GM18858 (cell line): ENCODE results near the gene ZFYVE16.
"Not testable (repeated sequence)": the region's sequence is repeated elsewhere in the genome, so short reads cannot be mapped to it uniquely, and the experiment has no call there.

ENCODE experiments used
- ATAC-seq: cut with Tn5 transposase; IDR thresholded peaks from one replicate; pipeline ENCODE4 v1.9.1; 2021; ENCODE audit not compliant: unreplicated experiment

ZFYVE16 gene

DNA sequence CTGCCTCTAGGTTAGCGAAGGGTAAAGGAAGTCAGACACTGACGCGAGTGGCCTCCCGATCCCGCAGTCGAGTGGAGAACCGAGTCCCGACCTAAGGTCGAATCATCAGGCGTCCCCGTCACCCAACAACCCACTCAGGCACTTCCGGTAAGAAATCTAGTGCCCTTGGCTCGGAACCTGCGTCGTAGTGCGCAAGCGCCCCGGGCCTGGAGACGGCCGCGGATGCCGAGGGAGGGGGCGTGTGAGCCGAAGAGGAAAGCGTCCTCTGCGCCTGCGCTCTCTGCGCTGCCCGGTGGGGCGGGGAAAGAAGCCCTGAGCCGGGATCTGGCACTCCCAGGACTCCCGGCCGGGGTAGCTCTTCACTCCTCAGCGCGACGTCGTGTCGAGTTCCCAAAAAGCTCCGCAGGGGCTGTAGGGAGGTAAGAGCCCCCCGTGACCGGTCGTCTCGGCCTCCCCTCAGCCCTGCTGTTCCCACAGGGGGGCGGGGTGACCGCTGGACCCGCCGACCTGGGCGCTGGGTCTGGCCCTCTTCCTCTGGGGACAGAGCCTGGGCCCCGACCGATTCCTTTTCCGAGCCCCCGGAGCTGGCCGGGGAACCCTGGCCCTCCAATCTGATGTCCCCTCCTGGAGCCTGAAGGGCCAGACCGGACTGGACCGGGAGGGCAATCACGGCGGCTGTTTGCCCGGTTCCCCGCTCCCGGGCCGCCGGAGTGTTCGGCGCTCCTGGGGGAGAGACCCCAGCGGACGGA lies at the start of gene ZFYVE16:
Gene ZFYVE16 (plus strand): TSS at position 330 of the 749 bp plus-strand sequence. CDS start 26,084 bp downstream, outside the sequence.
- ATAC-seq = peak; percentile 67

DNA sequence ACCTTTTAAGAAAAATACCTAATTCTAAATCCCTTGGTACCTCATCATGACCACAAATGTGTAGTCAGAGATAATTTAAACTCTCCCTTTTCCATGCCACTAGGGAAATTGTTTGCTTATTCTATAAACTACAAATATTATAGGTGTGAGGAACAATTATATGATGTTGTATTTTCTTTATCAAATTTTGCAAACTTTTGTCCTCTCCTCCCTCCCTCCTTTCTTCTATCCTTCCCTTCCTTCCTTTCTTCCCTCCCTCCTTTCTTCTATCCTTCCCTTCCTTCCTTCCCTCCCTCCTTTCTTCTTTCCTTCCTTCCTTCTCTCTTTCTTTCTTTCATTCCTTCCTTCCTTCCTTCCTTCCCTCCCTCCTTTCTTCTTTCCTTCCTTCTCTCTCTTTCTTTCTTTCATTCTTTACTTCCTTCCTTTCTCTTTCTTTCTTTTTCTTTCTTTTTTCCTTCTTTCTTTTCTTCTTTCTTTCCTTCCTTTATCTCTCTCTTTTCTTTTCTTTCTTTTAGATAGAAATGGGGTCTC lies 46.9 kb upstream of the ZFYVE16 start:
- no peak for ATAC-seq

DNA sequence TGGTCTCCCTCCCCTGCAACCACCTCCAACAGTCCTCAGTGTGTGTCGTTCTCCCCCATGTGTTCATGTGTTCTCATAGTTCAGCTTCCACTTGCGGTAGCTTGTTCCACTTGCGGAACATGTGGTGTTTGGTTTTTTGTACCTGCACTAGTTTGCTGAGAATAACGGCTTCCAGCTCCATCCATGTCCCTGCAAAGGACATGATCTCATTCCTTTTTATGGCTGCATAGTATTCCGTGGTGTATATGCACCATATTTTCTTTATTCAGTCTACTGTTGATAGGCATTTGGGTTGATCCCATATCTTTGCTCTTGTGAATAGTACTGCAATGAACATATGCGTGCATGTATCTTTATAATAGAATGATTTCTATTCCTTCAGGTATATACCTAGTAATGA lies 43.0 kb upstream of the ZFYVE16 start:
- ATAC-seq = no peak

GRCh38 chr5:80368661-80369480 lies 39.0 kb upstream of the ZFYVE16 start:
- no peak for ATAC-seq

DNA sequence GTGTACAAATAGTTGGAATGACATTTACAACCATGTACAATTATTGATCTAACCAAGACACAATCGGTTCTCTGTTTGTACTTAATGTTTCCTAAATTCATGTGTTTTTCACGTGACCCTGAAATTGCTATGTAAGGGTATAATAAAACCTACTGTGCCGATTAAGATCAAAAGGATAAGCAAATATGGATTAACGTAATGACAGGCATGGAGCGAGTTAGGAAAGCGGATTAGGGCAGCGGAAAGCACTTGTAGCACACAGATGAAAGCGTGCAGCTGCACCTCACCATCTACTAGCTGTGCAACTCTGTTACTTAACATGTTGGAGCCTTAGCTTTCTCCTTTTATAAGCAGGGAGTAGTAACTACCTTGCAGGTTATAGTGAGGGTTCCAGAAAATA lies 38.3 kb upstream of the ZFYVE16 start:
- no peak for ATAC-seq

- no peak for ATAC-seq
Measured at GRCh38 chr5:80370390-80370789, 37.5 kb upstream of the ZFYVE16 start.

DNA sequence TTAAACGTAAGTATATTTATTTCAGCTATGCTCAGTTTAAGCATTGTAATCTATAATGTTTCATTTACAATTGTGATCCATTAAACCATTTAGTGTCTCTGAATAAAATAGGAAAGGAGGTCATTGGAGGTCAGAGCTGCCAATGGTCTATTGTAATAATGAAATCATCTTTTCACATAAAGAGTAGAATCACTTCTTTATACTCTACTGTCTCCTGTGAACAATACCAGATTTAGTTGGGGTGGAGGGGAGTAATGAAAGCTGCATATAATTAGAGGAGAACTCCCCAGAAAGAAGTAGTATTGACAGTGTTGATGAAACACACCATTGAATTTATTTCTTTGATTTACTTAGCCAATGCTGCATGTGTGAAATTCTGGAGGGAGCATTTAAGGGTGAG lies 35.1 kb upstream of the ZFYVE16 start:
- ATAC-seq = no peak

DNA sequence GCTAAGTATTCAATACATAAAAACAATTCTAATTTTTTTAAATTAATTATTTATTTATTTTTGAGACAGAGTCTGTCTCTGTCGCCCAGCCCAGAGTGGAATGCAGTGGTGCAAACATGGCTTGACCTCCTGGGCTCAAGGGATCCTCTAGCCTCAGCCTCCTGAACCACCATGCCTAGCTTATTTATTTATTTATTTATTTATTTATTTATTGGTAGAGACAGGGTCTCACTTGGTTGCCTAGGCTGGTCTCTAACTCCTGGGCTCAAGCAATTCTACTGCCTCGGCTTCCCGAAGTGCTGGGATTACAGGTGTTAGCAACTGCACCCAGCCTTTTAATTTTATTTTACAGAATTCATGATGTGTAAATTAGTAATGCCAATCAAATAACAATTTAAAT lies 33.7 kb upstream of the ZFYVE16 start:
- ATAC-seq = no peak

DNA sequence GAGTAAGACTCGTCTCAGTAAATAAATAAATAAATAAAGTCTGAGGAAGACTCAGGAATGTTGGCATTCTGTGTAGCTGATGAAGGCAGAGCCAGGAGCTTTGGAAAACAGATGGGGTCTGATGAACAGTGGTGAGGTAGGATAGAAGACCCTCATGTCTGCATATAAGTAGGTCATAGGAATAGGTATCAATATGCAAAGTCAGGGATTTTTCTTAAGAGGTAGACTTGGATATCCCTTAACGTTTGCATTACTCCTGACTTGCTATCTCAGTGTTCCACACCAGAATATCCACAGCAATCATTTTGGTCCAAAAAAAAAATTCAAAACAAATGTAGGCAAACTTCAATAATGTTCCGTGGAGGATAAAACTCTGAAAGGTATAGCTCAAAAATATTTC lies 31.3 kb upstream of the ZFYVE16 start:
- ATAC-seq = no peak

DNA sequence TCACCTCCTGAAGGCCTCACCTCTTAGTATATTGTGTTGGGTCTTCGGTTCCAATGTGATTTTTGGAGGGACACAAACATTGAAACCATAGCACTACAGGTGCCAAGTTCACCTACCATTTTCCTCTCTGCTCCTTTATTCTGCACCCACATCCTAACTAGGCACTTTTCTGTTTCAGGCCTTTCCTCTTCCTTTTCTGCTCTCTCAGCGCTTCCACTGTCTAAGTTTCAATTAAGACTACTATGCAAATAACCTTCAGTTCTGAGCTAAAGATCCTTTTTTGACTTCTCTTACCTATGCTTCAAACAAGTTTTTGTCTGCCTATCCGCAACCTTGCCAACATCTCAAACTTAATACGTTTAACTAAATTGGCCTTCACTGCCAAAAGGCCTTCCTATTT lies 25.4 kb upstream of the ZFYVE16 start:
- ATAC-seq = no peak

GRCh38 chr5:80387063-80387768 lies 20.6 kb upstream of the ZFYVE16 start:
- ATAC-seq = no peak

- ATAC-seq = no peak
Measured at GRCh38 chr5:80389580-80389979, 18.3 kb upstream of the ZFYVE16 start.

- not testable (repeated sequence) for ATAC-seq
Measured at GRCh38 chr5:80390413-80390812, 17.5 kb upstream of the ZFYVE16 start.

DNA sequence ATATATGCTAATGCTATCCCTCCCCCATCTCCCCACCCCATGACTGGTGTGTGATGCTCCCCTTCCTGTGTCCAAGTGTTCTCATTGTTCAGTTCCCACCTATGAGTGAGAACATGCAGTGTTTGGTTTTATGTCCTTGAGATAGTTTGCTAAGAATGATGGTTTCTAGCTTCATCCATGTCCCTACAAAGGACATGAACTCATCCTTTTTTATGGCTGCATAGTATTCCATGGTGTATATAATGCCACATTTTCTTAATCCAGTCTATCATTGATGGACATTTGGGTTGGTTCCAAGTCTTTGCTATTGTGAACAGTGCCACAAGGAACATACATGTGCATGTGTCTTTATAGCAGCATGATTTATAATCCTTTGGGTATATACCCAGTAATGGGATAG lies 16.6 kb upstream of the ZFYVE16 start:
- not testable (repeated sequence) for ATAC-seq

- peak; percentile 91 for ATAC-seq
Measured at GRCh38 chr5:80399526-80400239, 8.2 kb upstream of the ZFYVE16 start.

GRCh38 chr5:80400368-80400767 lies 7.5 kb upstream of the ZFYVE16 start:
- ATAC-seq = not testable (repeated sequence)

DNA sequence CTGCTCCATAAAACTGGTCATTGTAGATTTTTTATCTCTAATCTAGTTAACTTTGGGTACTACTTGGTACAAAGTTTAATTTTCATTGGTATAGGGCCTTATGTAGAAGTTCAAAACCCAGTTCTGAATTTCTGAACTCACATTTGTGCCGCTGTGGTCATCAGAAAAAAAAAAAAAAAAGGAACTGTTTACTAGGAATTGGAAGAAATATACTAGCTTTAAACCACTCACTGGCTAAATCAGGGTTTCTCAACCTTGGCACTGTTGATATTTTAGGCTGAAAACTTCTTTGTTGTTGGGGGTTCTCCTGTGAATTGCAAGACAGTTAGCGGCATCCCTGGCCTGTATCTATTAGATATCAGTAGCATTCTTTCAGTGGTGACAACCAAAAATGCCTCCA lies 4.1 kb upstream of the ZFYVE16 start:
- ATAC-seq = no peak

DNA sequence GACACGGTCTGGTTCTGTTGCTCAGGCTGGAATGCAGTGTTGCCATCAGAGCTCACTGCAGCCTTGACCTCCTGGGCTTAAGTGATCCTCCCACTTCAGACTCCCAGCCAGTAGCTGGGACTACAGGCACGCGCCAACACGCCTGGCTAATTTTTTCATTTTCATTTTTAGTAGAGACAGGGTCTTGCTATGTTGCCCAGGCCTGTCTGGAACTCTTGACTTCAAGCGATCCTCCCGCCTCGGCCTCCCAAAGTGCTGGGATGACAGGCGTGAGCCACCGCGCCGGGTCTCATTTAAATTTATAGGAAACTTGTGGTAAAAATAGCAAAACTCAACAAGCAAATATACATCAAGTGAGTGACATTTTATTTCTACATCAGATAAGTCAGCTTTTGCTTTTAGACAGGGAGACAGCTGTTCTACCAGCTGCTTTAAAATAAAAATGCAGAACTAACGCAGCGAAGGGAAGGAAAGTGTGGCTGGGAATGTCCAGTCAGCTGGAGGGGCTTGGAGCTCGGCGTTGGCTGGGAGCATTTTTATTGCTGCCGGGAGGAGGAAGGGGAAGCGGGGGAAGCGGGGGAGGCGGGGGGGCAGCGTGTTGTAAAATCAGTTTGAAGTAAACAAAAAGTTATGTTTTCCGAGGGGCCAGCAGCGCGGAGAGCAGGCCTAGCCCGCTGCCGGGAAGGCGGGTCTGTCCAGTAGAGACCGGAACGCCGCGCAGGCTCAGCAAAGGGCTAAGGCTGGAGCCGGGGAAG lies 707 bp upstream of the ZFYVE16 start:
- no peak for ATAC-seq

DNA sequence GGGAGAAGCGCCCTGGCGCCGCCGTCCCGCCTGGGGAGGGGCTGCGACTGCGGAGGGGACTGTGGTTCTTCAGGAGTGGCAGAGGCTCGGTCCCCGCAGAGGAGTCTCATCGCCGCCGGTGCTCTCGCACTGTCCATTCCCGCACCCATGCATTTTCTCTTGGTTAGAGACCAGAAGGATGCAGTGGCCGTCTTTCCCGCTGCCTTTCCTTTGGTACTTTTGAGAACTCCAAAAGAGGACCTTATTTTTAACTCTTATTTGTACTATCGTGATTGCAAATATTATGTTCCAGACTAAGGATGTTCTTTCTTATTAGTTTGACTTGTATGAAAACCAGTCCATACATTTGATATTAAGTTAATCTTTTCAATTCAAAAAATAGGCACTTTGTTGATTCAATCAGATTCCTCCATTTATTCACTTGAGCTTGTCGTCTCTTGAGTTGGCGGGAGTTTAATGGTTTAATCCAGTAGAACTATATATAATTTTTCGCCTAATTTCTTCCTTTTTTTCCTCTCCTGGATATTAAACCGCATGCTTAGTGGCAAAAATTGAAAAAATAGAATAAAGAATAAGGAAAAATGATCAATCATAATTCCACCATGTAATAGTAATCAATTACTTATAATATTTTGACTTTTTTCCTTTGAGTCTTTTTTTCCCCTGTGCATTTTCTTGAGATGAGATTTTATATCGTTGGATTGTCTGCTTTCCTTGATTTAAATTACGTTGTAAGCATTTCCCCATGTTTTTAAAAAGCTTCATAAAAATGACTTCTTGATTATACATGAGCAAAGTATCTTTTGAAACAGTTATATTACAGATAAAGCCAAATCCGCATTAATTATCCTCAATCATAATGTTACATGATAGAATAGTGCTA lies 861 bp downstream of the ZFYVE16 start:
- ATAC-seq = peak; percentile 35
